GM19467 (cell line): ENCODE results near the gene TGM1.
A peak's percentile ranks its signal among the peaks of the same experiment; 100 is the strongest.

ENCODE experiments used
- ATAC-seq: cut with Tn5 transposase; IDR thresholded peaks from one replicate; pipeline ENCODE4 v1.9.1; 2021; ENCODE audit warnings: mild to moderate bottlenecking, moderate library complexity; ENCODE audit not compliant: unreplicated experiment

The TGM1 gene

GRCh38 chr14:24262821-24263733 is at the start of gene TGM1:
TSS of gene TGM1 (minus strand) at chr14:24263177. CDS start at chr14:24262352, 825 bp downstream.
- no peak for ATAC-seq

GRCh38 chr14:24311837-24312615 is 49.0 kb upstream of the TGM1 start:
- no peak for ATAC-seq

- ATAC-seq, result peak; percentile 57
These were observed 47.9 kb upstream of the TGM1 start, which contains the start of gene LTB4R for GRCh38 chr14:24310646-24311604. TSS of gene LTB4R (plus strand) at chr14:24311502. CDS start at chr14:24315652, 4,150 bp downstream.

- ATAC-seq, result no peak
These were observed 47.3 kb upstream of the TGM1 start for GRCh38 chr14:24310265-24310645.

GRCh38 chr14:24309538-24310264 is 46.7 kb upstream of the TGM1 start, which contains the start of gene LTB4R2:
TSS of gene LTB4R2 (plus strand) at chr14:24310140. CDS start at chr14:24310665, 525 bp downstream.
- ATAC-seq, result no peak

GRCh38 chr14:24308342-24309124 is 45.6 kb upstream of the TGM1 start:
- ATAC-seq, result no peak

GRCh38 chr14:24307575-24308341 is 44.8 kb upstream of the TGM1 start, which contains the start of gene CIDEB:
TSS of gene CIDEB (minus strand) at chr14:24307977. CDS start at chr14:24307858, 119 bp downstream.
- no peak for ATAC-seq

- ATAC-seq, result no peak
These were observed 44.2 kb upstream of the TGM1 start for GRCh38 chr14:24307156-24307574.

GRCh38 chr14:24304019-24304387 is 41.0 kb upstream of the TGM1 start:
- ATAC-seq, result no peak

- ATAC-seq, result no peak
These were observed 37.5 kb upstream of the TGM1 start for GRCh38 chr14:24300326-24300980.

GRCh38 chr14:24299255-24300191 is 36.5 kb upstream of the TGM1 start, which contains the start of the genes DHRS1 and NOP9:
TSS of gene DHRS1 (minus strand) at chr14:24299780. CDS start at chr14:24299106, 674 bp downstream.
TSS of gene NOP9 (plus strand) at chr14:24299850. CDS start at chr14:24299955, 105 bp downstream.
- peak; percentile 68 for ATAC-seq

GRCh38 chr14:24298892-24299254 is 35.9 kb upstream of the TGM1 start:
- ATAC-seq, result no peak

- no peak for ATAC-seq
These were observed 34.4 kb upstream of the TGM1 start for GRCh38 chr14:24297190-24297964.

- ATAC-seq, result no peak
These were observed 33.6 kb upstream of the TGM1 start for GRCh38 chr14:24296341-24297157.

GRCh38 chr14:24293525-24293924 is 30.5 kb upstream of the TGM1 start:
- ATAC-seq, result no peak
